ENCODE results near the gene TSHZ2.

TSHZ2 gene

DNA sequence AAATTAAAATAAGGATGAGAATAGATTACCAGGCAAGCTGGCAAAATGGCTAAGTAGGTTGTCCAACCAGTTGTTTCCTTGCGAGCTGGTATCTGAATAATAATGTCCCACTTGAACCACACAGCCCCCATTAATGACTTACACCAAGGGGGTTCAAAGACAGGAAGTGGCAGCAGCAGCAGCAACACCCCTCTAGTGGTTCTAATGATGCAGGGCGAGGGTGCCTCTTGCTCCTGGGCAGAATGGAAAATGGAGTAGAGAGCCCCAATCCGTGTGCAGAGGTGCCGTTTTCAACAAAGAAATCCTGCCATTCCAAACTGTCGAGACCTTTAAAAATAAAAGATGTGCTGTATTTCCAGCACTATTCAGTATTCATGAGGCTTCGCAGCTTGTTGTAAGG, 218.1 kb downstream of the TSHZ2 start:
- in situ Hi-C loops (cut with MboI; ENCODE audit: low sequenced_read_pairs), result no loop called here

DNA sequence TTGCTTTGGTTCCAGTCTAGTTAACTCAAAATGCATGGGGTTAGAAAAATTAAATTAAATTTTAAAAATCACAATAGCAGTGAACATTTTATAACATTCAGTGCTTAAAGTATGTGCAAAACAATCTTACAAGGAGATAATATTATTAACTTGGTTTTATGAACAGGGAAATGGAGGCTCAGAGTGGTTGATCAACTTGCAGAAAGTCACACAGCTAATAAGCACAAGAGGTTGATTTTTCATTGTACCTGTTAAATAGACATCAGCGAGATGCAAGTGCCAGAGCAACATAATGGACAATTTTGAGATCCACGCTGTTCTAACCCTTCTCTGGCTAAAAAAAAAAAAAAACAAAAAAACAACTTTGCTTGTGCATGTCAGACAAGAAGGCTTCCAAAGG, 219.8 kb downstream of the TSHZ2 start:
- in situ Hi-C loops (cut with MboI; ENCODE audit: low sequenced_read_pairs), result no loop called here

DNA sequence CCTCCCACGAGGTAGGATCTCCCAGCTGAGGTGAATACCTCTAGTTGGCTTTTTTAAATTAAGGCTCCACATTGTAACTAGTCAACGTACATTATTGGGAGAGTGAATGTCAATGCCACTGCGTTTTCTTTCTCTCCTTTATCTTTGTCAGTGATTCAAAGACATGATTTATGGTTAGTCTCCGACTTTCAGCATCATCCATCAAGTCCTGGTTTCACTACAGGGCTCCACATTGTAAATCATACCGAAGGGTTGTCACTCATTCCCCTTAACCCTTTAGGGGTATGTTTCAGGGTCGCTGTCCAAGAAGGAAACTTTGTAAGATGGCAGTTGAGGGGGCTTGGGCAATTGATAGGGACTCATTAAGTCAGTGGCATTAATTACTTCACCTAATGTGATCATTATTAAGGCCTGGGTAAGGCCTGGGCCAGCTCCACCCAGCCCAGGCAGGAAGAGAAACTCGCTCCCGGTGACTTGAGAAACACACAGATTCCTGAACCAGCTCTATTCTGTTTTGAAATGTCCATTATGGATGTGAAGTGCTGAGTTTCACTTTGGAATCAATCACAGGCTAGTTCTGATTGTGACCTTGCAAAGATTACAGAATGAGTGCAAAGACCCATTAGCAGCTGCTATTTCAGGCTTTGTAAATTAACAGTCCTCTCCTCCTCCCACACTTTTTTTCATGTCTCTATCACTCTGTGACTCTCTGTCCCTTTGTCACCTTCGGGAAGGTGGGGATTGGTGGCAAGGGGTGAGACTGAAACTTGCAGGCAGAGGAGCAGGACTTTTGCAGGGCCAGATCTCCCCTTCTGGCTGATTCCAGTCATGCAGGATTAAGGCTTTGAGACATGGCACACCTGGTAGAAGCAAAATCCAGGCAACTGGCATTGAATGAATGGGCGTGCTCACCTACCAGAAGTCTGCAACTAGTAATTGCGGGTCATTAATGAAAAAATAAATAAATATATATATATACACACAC, 222.4 kb downstream of the TSHZ2 start:
- in situ Hi-C loops (cut with MboI; ENCODE audit: low sequenced_read_pairs), result no loop called here

DNA sequence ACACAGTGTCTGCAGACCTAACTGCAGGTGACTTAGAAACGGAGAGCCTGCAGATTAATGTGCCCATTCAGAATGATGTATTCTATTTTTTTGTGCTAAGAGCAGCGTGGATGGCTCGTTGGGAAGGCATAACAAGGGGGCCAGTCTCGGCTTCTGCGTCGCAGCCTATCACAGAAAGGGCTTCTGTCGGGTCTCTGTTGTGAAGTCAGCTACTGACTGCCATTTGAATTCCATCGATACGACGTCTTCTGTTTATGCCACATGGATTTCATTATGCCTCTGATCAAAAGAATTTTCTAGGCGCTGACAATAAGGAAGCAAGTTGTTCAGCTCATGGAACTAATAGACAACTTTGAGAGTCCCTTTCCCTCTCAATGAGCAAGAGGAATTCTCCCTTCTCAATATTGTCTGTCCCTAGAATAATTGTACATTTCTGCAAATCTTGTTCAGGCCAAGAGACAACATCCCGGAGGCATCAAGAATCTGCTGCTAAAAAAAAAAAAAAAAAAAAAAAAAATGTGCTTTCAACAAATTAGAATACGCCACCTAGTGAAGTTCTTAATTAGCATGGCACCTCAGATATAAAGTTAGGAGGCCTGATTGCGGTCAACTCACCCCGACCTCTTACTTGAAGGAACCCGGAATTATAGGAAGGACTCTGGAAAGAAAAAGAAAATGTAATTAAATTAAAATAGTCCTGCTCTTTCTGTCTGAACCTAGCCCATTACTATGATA, 223.9 kb downstream of the TSHZ2 start:
- in situ Hi-C loops (cut with MboI; ENCODE audit: low sequenced_read_pairs), result no loop called here

DNA sequence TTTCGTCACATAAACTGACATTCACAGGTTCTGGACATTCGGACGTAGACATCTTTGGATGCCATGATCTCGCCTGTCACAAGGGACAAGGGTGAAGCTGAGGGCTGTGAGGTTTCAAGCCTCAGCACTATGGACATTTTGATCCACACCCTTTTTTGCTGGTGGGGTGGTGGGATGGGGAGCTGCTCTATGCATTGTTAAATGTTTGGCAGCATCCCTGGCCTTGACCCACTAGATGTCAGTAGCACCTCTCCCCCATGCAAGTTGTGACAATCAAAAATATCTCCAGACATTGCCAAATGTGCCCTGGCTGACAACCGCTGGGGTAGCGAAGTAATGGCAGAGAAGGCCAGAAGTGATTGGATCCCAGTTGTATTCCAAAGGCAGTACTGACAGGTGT, 229.4 kb downstream of the TSHZ2 start:
- in situ Hi-C loops (cut with MboI; ENCODE audit: low sequenced_read_pairs), result no loop called here

DNA sequence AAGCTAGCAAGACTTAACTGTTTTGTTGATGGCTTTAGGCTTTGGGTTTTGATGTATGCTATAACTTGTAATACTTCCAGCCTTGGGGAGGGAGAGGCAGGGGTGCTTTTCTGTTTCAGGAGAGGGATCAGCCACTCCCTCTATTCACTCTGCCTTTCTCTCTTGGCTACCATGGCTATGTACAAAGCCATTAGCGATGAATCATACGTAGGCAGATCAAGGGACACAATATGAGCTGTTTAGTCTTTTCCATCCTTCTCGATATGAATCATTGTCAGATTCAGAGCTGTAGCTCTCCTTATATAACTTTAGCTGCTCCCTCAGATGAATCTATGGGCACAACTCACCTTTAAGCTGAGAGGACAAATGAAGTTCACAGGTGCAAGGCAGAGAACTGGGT, 230.6 kb downstream of the TSHZ2 start:
- in situ Hi-C loops (cut with MboI; ENCODE audit: low sequenced_read_pairs), result no loop called here

DNA sequence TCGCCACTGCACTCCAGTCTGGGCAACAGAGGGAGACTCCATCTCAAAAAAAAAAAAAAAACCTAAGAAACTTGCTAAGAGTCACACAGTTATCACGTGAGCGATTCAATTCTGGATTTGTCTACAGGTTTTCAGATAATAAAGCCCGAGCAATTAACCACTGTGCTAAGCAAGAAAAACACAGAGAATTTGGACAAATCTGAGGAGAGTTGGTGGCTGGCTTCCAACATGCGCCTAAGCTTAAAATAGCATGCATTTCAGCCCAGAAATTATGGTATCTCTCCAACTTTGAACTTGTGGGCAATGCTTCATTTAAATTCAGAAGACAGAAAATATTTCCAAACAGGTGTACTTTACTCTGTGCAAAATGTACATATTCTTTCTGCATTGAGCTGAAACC, 232.9 kb downstream of the TSHZ2 start:
- in situ Hi-C loops (cut with MboI; ENCODE audit: low sequenced_read_pairs), result no loop called here

DNA sequence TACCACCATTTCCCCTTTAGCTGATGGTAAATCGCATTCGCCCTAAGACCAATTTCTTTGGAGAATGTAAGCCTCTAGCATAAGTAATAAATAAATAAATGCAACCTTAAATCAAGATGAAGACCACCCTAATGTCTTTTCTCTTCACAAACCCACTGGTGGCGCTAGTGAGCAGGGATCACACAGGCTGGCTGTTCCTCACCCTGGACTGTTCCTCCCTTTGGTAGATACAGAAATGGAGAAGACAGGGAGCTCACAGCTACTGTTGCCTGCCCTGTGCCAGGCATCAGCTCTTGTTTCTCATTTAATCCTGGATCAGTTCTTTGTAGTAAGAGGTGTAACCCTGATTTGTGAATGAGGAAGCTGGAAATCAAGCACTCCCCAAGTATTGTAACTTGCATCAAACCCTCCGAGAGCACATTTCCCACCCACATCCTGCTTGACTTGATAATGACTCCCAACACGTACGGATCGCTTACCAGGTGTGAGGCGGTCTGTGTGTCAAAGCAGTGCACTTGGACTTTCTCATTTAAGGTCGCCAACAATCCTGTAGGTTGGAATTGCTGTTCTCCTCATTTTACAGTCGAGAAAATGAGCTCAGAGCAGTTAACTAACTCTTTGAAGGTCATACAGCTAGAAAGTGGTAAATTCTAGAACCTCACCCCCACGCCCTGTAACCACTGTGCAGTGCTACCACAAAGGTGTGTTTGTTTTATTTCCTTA, 236.1 kb downstream of the TSHZ2 start:
- in situ Hi-C loops (cut with MboI; ENCODE audit: low sequenced_read_pairs), result no loop called here

DNA sequence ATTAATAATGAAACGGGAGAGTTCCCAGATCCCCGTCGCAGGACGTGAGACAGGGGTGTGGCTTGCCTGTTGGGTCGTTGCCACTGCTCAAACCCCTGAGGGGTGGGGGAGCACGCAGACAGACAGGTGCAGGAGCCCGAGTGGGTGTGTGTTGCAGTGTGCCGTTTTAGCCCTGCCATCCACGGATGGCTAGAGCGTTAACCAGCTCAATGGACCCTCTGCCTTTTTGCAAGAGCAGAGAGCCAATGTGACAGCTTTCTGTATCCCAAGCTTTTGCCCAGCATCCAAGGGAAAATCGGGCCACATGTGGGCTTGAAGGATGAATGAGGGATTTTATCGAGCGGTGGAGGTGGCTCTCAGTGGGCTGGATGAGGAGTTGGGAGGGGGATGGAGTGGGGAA, 237.9 kb downstream of the TSHZ2 start:
- in situ Hi-C loops (cut with MboI; ENCODE audit: low sequenced_read_pairs), result no loop called here

DNA sequence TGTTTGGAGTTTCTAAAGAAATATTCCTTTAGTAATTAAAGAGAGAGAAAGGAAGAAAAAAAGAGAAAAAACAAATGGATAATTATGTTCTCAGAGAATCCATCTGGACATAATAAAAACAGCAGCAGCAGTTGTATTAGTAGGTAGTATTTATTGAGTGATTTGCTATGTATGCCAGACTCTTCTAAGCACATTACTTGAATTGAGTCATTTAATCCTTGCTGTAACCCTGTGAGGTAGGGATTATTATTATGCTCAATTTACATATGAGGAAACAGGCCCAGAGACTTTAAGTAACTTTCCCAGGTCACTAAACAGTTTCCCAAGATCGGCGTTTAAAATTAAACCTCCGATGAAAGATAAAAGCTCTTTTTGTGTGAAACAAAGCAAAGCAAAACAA, 238.8 kb downstream of the TSHZ2 start:
- in situ Hi-C loops (cut with MboI; ENCODE audit: low sequenced_read_pairs), result no loop called here

DNA sequence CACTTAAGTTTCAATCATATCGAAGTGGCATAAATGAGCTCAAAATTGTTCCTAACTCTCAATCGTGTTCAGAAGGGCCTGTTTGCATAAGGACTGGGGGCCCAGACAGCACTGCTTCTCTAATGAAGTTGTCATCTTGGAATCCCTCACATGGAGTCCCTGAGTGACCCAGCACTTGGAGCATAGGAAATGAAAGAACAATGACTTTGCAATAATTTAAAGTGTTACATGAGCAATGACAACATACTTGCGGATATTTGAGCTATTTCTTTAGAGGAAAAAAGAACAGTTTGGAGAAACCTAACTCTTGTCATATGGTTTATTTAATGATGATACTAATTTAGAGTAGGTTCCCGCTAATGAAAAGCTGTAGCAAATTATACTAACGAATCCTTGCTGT, 239.9 kb downstream of the TSHZ2 start:
- in situ Hi-C loops (cut with MboI; ENCODE audit: low sequenced_read_pairs), result no loop called here

DNA sequence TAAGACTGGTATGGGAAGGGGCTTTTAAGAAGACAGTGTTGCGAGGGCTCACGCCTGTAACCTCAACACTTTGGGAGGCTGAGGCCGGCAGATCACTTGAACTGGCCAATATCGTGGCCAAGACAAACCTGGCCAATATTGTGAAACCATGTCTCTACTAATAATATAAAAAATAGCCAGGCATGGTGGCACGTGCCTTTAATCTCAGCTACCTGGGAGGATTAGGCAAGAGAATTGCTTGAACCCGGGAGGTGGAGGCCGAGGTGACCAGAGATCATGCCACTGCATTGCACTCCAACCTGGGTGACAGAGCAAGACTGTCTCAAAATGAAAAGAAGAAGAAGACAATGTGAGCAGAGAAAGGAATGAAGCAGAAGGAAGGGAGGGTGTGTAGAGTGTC, 242.2 kb downstream of the TSHZ2 start:
- in situ Hi-C loops (cut with MboI; ENCODE audit: low sequenced_read_pairs), result no loop called here

DNA sequence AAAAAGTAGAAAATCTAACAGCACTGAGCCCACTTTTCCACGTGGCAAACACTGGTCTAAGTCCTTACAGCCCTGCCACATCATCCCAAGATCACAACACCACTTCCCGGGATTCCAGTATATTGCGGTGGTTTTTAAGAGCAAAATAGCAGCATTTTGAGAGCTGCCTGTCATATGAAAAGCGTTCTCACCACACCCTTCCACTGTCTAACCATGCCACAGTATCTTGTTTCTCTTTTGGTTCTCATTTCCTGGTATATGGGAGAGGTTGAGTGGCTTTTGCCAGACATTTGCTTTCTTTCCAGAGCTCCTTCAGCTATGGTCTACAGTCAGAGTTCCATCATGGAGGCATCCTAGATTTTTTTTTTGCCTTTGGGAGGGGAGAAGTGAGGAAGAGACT, 243.0 kb downstream of the TSHZ2 start:
- in situ Hi-C loops (cut with MboI; ENCODE audit: low sequenced_read_pairs), result no loop called here

DNA sequence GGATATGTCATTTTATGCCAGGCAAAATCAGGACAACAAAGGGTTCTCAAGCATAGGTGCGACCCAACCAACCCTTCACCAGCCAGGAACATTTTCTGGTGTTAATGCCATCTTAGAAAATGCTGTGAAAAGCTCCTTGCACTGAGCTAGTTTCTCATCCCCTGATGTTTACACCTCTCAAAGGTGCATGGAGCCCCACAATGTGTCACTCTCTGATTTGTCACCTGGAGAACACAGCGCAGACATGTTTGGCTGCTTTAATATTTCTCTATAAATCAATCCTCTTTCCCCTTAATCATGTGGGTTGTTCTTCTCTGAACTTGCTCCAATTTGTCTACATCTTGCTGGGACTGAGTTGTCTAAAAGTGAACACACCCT, 244.3 kb downstream of the TSHZ2 start:
- in situ Hi-C loops (cut with MboI; ENCODE audit: low sequenced_read_pairs), result no loop called here

DNA sequence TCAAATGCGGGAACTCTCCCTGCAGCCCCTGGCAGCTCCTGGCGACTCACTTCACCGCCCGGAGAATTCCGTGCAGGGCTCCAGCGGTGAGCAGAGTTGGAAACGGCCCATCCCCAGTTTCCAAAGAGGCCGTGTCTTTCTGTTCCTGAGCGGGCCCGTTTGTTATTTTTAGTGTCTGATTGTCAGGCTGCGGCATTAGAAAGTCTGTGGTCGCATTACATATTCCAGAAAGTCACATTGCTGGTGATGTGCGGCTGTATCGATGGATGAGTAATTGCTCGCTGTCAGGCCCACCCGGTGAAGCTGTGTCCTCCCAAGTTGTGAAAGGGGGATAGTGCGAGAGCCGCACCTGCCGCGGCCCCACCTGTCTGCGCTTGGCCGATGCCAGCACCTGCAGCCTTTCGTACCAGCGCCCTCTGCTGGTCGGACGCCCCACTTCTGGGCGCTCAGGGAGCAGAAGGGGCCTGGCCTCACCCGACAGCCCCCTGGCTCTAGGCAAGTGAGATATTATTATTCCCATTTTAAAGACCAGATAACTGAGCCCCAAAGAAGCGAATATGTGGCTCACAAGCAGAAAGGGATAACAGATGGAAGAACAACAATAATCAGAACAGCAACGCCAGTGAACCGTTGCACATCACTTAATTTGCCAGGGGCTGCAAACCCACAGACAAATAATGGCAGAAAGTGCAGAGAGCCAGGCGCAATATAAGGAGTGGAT, 244.9 kb downstream of the TSHZ2 start:
- in situ Hi-C loops (cut with MboI; ENCODE audit: low sequenced_read_pairs), result no loop called here

DNA sequence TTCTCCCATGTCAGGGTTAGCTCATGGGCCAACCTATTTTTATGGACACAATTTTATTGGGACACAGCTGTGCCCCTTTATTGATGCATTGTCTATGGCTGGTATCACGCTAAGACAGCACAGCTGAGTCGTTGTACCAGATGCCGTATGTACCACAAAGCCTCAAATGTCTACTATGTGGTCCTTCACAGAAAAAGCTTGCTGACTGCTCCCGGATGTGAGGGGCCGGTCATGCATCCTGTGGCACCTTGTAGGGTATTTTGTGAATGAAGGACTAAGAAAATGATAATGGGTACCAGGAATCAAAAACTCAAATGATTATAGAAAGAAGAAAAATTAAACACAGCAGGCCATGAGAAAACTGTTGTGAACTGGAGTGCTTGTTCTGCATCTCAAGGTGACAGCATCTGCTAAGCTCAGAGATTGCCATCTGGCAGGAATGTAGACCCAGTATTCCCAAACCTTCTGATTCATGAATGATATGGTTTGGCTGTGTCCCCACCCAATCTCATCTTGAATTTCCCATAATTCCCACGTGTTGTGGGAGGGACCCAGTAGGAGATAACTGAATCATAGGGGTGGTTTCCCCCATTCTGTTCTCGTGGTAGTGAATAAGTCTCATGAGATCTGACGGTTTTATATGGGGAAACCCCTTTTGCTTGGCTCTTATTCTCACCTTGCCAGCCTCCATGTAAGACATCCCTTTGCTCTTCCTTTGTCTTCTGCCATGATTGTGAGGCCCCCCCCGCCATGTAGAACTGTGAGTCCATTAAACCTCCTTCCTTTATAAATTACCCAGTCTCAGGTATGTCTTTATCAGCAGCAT, 248.5 kb downstream of the TSHZ2 start:
- in situ Hi-C loops (cut with MboI; ENCODE audit: low sequenced_read_pairs), result no loop called here

DNA sequence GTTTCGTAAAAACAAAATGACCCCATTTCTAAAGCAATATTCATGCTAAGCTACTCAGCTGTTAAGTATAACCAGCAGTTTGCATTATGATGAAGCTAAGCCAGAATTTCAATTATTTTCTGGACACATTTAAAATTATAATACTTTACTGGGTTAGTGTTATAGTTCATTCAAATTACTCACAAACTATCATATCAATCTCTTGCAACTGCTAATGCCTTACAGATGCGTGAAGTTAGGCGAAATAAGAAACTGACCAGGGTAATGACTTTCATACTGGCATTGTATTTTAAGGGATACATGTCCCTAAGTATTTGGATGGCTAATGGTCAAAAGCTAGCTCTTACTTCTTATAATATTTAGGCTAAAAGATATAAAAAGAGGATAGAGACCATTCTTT, 249.6 kb downstream of the TSHZ2 start:
- in situ Hi-C loops (cut with MboI; ENCODE audit: low sequenced_read_pairs), result no loop called here

DNA sequence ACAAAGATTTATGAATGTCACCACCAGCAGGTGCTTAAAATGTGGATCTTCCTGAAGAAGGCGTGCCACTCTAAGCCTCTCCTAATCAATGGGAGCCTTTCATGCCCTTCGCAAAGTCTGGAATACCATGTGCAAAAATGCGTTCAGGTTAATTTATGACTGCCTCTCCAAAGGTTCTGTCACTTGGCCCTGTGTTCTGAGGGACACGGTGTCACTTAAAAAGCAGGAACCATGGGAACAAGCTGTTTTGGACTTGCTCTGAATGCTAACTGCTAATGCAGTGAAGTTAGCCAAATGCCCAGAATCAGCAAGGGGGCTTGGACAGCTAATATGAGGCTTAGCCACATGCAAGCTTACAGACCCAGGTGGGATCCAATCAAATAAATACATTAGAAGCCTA, 250.3 kb downstream of the TSHZ2 start:
- in situ Hi-C loops (cut with MboI; ENCODE audit: low sequenced_read_pairs), result no loop called here

DNA sequence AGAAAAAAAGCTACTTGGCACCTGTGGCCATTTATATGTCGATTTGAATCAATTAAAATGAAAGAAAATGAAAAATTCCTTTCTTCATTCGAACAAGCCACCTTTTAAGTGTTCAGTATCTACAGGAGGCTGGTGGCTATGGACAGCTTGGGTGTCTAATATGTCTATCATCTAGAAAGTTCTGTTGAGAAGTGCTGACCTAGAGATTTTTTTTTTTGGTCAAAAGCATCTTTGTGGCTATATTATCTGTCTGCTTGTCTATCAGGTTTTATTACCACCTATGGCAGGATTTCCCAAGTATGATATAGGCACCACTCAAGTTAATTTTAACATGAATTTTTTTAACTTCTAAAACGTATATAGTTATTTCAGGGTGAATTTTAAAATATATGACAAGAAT, 250.8 kb downstream of the TSHZ2 start:
- in situ Hi-C loops (cut with MboI; ENCODE audit: low sequenced_read_pairs), result no loop called here

DNA sequence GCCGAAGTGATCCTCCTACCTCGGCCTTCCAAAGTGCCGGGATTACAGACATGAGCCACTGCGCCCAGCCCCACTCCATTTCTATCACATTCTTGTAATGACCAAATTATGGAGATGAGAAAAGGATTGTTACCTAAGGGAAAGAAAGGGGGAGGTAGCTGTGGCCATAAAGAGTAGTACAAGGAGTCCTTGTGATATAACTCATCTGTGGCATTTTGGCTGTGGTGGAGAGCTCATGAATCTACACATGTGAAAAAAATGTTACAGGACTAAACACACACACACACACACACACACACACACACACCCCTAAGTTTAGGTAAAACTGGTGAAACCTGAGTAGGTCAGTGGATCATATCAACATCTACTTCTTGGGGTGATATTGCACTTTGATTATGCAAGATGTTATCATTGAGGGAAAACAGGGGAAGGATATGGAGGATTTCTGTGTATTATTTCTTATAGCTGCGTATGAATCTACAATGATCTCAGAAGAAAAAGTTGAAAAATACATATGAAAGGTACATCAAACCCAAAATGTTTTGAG, 251.5 kb downstream of the TSHZ2 start:
- in situ Hi-C loops (cut with MboI; ENCODE audit: low sequenced_read_pairs), result no loop called here

All from hTERT RPE-1 (cell line).